IPS DF 6.9 (cell line): ENCODE data around the gene RFC1.
"Not testable (repeated sequence)": the region's sequence is repeated elsewhere in the genome, so short reads cannot be mapped to it uniquely, and the experiment has no call there.

ENCODE experiments used
- DNase-seq: peaks from one replicate; pipeline ENCODE4 v3.0.0-alpha.2; 2013; ENCODE audit warnings: low read depth, low spot score
- H3K27ac ChIP-seq: one replicate; pipeline ENCODE4 v1.5.1; 2013; ENCODE audit warnings: low read length, control low read depth
- H3K27me3 ChIP-seq: 2 replicates; pipeline ENCODE4 v1.6.1; 2013; ENCODE audit warnings: mild to moderate bottlenecking, low read length; ENCODE audit not compliant: control insufficient read depth, insufficient read depth
- H3K36me3 ChIP-seq: 2 replicates; pipeline ENCODE4 v1.6.1; 2013; ENCODE audit warnings: low read length; ENCODE audit not compliant: control insufficient read depth, insufficient read depth
- H3K4me1 ChIP-seq: 2 replicates; pipeline ENCODE4 v1.6.1; 2013; ENCODE audit warnings: low read length; ENCODE audit not compliant: control insufficient read depth, insufficient read depth
- H3K4me3 ChIP-seq: 2 replicates; pipeline ENCODE4 v1.5.1; 2013; ENCODE audit warnings: mild to moderate bottlenecking, low read length
- H3K9me3 ChIP-seq: 2 replicates; pipeline ENCODE4 v1.6.1; 2013; ENCODE audit warnings: low read length, inconsistent platforms; ENCODE audit not compliant: control insufficient read depth, insufficient read depth
- WGBS: extraction: QIAGEN DNeasy Blood & Tissue Kit; methylation state at CpG from one replicate; pipeline ENCODE4 v1.1.7; 2013; ENCODE audit warnings: mixed read lengths, missing lambda C conversion rate; ENCODE audit not compliant: insufficient read length, insufficient coverage; 5-methylcytosine and 5-hydroxymethylcytosine counted together

The RFC1 gene

GRCh38 chr4:39353478-39354253 lies 12.5 kb downstream of the RFC1 start:
- H3K4me1 ChIP-seq, result no peaks in the 10 kb centered on the region
- no peaks in the 10 kb centered on the region; the same call in 1 of the 2 replicates for H3K36me3 ChIP-seq
- WGBS, result 100% methylated on average over 2 of the region's 5 CpGs
- no peak overlapping the region for H3K4me3 ChIP-seq
- H3K27me3 ChIP-seq, result no peaks in the 10 kb centered on the region
- H3K27ac ChIP-seq, result no peak overlapping the region
- no peak for DNase-seq
- no peaks in the 10 kb centered on the region for H3K9me3 ChIP-seq

- DNase-seq, H3K4me3 ChIP-seq, H3K9me3 ChIP-seq, H3K4me1 ChIP-seq, H3K36me3 ChIP-seq, H3K27ac ChIP-seq, H3K27me3 ChIP-seq: not testable (repeated sequence)
- no CpG with 5 or more reads among the region's 6 CpGs for WGBS
These were observed 13.0 kb downstream of the RFC1 start for GRCh38 chr4:39353149-39353477.

DNA sequence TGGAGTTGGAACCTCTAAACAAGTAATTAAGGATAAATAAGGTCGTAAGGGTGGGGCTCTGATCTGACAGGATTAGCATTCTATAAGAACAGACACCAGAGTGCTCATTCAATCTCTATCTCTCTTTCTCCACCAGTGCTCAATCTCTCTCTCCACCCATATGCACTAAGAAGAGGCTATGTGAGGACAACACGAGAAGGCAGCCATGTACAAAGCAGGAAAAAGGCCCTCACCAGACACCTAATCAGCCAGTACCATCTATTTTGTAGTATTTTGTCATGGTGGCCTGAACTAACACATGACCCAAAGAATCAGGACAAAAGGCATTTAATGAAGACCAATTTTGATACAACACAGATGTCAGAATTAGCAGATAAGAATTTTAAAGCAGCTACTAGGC lies 16.8 kb downstream of the RFC1 start:
- H3K4me1 ChIP-seq, result no peaks in the 10 kb centered on the region
- no peak for DNase-seq
- no CpG with 5 or more reads among the region's 2 CpGs for WGBS
- H3K9me3 ChIP-seq, result no peaks in the 10 kb centered on the region
- no peak overlapping the region for H3K4me3 ChIP-seq
- H3K36me3 ChIP-seq, result no peaks in the 10 kb centered on the region; the same call in 1 of the 2 replicates
- no peaks in the 10 kb centered on the region for H3K27me3 ChIP-seq
- H3K27ac ChIP-seq, result no peak overlapping the region

DNA sequence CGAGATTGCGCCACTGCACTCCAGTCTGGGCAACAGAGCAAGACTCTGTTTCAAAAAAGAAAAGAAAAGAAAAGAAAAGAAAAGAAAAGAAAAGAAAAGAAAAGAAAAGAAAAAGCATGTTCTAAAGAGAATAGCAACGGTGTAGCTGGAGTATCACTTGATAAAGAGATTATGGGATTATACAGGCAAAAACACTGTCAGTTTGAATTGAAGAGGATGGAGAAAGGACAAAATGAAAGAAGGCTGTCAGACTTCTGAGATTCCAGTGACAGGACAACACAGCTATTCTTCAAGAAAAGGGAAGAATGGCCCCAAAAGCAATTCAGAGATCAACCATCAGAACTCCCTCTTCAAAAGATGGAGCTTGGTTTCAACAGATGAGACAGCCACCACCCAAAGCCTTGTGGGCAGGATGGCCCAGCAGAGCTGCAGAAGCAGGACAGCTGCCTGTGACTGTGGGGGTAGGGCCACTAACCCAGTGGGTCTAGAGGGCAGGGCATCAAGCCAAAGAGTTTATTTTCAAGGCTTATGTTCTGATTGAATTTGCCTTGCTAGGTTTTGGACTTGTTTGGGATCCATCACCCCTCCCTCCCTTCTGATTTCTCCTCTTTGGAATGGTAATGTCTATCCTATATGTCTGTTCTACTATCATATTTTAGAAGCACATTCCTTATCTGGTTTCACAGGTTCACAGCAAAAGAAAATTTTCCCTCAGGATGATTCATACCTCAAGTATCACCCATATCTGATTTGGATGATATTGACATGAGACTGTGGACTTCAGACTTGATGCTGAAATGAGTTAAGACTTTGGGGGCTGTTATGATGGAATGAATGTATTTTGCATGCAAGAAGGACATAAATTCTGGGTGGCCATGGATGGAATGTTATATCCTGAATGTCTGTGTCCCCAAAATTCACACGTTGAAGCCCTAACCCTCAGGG lies 17.5 kb downstream of the RFC1 start:
- Histone ChIP-seq H3K27ac (no peak overlapping the region), H3K9me3 (no peaks in the 10 kb centered on the region), H3K4me3 (no peak overlapping the region), H3K4me1 (no peaks in the 10 kb centered on the region), H3K27me3 (no peaks in the 10 kb centered on the region), H3K36me3 (no peaks in the 10 kb centered on the region; the same call in 1 of the 2 replicates)
- no CpG with 5 or more reads among the region's 4 CpGs for WGBS
- DNase-seq, result no peak

GRCh38 chr4:39346856-39347519 lies 19.2 kb downstream of the RFC1 start:
- no CpG with 5 or more reads among the region's 3 CpGs for WGBS
- H3K27ac ChIP-seq, result no peak overlapping the region
- no peaks in the 10 kb centered on the region for H3K27me3 ChIP-seq
- H3K9me3 ChIP-seq, result no peaks in the 10 kb centered on the region
- H3K4me1 ChIP-seq, result no peaks in the 10 kb centered on the region
- DNase-seq, result no peak
- no peaks in the 10 kb centered on the region; the same call in 1 of the 2 replicates for H3K36me3 ChIP-seq
- H3K4me3 ChIP-seq, result no peak overlapping the region

DNA sequence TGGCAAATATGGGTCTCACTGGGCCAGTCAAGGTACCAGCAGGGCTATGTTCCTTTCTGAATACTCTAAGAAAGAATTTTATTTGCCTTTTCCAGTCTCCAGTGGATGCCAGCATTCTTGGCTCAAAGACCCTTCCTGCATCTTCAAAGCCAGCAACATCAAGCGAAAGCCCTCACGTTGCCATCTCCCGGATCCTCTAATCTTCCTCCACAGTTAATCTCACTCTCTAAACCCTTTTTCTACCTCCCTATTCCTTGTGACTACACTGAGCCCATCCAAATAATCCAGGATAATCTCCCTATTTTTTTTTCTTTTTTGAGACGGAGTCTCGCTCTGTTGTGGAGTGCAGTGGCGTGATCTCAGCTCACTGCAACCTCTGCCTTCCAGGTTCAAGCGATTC lies 23.4 kb downstream of the RFC1 start:
- Histone ChIP-seq H3K9me3 (no peaks in the 10 kb centered on the region), H3K27me3 (no peaks in the 10 kb centered on the region), H3K4me1 (no peaks in the 10 kb centered on the region), H3K4me3 (no peak overlapping the region), H3K36me3 (no peaks in the 10 kb centered on the region; the same call in 1 of the 2 replicates), H3K27ac (no peak overlapping the region)
- no peak for DNase-seq
- 100% methylated on average over 2 of the region's 7 CpGs for WGBS

DNA sequence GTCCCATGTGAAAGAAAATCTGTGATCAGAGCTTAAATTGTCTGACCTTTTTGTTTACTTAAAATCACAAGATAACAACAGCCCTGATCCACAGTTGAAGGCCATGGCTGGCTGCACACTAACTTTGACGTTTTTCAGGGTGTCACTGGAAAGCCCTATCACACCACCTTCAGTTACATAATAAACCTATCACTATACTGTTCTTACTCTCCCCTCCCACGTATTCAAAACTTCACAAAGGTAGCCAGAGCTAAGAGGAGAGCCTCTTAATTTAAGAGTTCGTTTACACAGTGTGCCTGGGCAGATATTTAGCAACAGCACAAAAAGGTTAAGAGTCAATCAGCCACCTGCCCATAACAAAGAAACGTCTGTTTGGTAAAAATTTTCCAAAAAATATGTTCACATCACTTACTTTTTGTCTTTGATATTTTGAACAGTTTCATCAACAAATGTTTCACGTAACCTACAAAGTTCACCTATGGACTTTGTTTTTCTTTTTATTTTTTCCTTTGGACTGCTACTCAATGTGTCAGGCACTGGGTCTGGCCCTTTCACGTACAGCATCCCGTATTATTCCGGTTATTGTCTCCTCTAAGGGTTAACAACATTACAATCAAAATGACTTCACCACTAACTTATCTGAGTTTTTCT lies 25.0 kb downstream of the RFC1 start:
- no peak overlapping the region for H3K27ac ChIP-seq
- H3K4me3 ChIP-seq, result no peak overlapping the region
- no peaks in the 10 kb centered on the region for H3K36me3 ChIP-seq
- H3K4me1 ChIP-seq, result no peaks in the 10 kb centered on the region
- no peaks in the 10 kb centered on the region for H3K27me3 ChIP-seq
- H3K9me3 ChIP-seq, result no peaks in the 10 kb centered on the region
- 100% methylated on average over 1 of the region's 8 CpGs for WGBS
- DNase-seq, result no peak

GRCh38 chr4:39339968-39340367 lies 26.2 kb downstream of the RFC1 start:
- H3K9me3 ChIP-seq, result no peaks in the 10 kb centered on the region
- WGBS, result no CpG with 5 or more reads among the region's 2 CpGs
- H3K27ac ChIP-seq, result no peak overlapping the region
- no peaks in the 10 kb centered on the region for H3K36me3 ChIP-seq
- H3K4me1 ChIP-seq, result no peaks in the 10 kb centered on the region
- H3K27me3 ChIP-seq, result no peaks in the 10 kb centered on the region
- DNase-seq, result no peak
- no peak overlapping the region for H3K4me3 ChIP-seq

GRCh38 chr4:39337841-39338240 lies 28.3 kb downstream of the RFC1 start:
- WGBS, result 100% methylated on average over 1 of the region's 4 CpGs
- Histone ChIP-seq H3K4me3 (no peak overlapping the region), H3K27ac (no peak overlapping the region), H3K36me3 (no peaks in the 10 kb centered on the region), H3K9me3 (no peaks in the 10 kb centered on the region), H3K4me1 (no peaks in the 10 kb centered on the region), H3K27me3 (no peaks in the 10 kb centered on the region)
- DNase-seq, result no peak

GRCh38 chr4:39335566-39335965 lies 30.6 kb downstream of the RFC1 start:
- Histone ChIP-seq H3K9me3 (no peaks in the 10 kb centered on the region), H3K27ac (no peak overlapping the region), H3K4me1 (no peaks in the 10 kb centered on the region), H3K27me3 (no peaks in the 10 kb centered on the region), H3K36me3 (no peaks in the 10 kb centered on the region), H3K4me3 (no peak overlapping the region)
- WGBS, result no CpG with 5 or more reads among the region's 4 CpGs
- DNase-seq, result no peak
